Measurements from ENCODE around the gene CKS1B.

Gene CKS1B

DNA sequence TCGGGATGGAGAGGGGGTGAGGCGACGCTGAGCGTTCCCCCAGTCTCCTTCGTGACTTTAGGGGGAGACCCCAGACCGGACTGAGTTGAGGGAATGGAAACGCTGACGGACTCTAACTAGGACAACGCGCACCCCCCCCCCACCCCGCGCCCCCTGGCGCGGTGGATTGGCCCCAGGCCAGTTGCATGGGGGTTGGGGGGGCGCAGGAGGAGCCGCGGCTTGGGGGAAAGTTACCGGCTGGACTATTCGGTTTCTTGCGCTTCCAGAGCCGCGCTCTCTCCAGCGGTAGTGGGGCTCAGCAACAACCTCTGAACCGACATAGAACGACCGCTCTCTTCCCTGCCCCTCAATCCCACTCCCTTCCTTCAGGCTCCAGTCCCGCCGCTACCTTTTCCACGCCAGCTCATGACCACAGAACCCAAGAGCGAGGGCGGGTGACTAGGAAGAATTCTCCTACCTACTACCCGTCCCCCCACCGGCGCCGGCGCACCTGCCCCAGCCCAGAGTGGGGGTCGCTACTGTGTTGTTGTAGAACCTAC is 28.8 kb downstream of the CKS1B start:
- peak; percentile 32 for DNase-seq

DNA sequence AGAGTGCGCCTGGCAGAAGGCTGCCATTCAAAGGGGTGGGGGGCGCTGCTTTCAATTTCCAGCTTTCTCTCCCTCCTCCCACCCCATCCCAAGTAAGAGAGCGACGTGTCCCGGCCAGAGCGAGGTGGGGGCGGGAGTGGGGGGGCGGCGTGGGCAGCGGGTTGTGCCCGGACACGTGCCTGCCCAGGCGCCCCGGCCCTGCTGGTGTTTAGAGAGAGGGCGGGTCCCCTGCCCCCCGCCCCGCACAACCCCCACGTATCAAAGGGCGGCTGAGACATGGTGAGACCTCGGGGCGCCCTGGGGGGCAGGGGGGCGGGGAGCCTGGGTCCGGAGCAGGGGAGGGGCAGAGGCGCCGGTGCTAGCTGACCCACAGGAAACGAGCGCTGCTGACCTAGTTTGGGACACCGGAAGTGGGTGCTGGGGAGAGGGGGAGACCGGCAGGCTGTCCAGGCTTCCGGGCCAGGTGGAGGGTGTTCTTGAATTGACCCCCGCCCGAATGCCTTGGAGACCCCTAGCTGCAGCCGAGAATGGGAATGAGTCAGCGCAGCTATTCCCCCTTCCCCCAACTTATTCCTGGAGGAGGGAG is 29.4 kb downstream of the CKS1B start:
- DNase-seq: no peak

DNA sequence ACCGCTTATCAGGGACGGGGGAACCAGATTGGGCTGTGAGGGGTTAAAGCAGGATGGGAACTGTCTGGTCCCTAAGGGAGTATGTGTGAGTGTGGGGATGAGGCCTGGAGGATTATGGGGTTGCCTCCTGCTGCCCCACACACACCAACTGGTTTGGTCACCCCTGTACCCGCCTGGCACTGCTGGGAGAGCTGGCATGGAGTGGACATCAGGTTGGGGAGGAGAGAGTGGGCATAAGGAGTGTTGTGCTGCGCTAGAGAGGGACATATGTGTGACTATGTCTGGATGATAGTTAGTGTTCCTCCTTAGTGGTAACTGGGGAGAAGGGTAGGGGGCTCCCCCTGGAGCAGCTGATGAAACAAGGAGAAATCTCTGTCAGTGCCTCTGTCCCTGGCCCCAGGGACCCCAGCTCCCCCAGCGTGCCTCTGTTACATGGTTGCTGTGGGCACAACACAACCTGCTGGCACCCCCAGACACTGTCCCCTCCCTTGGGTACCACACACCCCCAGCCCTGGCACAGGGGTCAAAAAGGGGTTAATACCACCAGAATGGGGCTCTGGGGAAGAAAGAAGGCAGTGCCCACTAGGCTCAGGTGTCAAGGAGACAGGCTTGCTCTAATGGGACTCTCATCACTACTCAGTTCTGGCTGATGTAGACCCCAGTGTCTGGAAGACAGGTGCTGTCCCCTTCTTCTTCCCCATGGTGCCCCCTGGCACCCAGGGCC is 30.0 kb downstream of the CKS1B start:
- no peak for DNase-seq

DNA sequence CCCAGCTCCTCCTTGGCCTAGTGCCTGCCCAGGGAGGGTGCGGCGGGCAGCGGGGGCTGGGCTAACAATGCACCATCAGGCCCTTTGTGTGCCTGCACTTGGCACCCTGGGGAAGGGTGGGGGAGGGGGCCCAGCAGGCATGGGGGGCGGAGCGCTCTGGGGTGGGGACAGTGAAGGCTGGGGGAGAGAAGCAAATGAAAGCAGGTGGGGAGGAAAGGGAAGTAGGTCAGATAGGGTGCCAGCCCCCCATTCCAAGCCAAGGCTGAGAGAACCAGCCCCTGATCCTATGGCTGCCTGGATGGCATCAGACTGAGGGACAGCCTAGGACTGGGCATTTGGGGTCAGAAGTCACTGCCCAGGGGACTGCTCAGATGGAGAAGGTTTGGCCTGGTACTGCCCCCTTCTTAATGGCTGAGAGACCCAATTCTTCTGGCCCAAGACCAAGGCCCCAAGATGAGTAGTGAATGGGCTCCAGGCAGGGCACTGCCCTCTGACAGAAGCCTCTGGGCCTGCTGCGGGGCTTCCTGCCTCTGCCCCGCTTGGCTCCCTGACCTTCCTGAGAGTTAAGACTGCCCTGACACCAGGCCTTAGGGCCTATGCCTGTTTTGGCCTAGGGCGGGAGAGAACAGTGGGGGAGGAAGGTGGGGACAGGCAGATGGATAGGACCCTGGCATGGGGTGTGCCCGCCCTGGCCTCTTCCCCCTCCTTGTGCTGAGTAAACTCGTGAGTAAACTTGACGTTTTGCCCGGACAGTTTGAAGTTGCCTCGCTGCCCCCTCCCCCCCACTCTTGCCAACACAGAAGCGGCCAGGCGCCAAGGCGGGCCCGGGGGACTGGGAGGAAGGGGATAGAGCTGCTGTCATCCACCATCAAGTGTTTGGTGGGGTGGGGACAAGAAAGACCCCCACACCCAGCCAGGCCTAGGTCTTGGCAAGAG is 30.9 kb downstream of the CKS1B start:
- DNase-seq: peak; percentile 28

DNA sequence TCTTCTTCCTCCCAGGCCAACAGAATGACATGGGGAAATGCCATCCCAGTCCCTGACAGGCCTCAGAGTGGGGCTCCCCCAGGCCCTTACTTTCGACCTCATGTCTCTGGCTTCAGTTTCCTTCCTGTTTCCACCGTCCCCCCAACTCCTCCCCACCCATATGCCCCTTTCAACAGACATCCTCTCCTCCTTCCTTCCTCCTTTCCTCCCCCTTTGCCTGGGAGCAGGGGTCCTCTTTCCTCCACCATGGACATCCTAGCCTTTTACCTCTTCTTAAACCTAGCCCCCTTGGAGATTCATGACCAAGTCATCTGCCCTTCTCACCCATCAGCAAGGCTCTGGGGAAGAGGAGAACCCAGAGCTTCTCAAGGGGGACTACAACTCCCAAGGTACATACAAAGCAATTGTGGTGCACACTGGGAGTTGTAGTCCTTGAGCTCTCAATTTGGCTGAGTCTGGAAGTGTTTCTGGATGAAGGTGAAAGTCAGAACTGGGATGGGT is 32.2 kb downstream of the CKS1B start:
- DNase-seq: peak; percentile 25

DNA sequence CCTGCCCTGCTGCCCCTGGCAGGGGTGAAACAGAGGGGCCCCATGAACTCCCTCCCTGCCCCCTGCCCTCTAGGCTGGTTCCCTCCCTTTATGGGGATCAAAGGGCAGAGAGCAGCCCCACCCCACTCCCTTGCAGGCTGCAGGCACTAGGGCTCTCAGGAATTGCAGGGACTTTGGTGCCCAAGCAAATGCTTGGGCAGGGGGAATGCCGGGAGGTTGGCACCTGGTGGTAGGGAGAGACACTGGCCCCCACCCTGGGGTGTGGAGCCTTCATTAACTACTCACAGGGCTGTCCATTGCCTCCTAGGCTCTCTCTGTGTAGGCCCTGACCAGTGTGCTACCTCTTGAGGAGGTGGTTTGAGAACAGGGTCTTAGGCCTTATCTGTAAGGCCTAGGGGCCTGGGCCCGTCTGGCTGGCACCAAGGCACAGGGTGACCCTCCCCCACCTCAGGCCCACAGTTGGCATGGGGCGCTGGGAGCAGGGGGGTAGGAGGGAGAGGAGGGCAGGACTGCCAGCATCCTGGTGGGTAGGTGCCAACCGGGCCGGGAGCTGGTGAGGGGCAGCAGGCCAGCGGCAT is 32.9 kb downstream of the CKS1B start:
- no peak for DNase-seq

DNA sequence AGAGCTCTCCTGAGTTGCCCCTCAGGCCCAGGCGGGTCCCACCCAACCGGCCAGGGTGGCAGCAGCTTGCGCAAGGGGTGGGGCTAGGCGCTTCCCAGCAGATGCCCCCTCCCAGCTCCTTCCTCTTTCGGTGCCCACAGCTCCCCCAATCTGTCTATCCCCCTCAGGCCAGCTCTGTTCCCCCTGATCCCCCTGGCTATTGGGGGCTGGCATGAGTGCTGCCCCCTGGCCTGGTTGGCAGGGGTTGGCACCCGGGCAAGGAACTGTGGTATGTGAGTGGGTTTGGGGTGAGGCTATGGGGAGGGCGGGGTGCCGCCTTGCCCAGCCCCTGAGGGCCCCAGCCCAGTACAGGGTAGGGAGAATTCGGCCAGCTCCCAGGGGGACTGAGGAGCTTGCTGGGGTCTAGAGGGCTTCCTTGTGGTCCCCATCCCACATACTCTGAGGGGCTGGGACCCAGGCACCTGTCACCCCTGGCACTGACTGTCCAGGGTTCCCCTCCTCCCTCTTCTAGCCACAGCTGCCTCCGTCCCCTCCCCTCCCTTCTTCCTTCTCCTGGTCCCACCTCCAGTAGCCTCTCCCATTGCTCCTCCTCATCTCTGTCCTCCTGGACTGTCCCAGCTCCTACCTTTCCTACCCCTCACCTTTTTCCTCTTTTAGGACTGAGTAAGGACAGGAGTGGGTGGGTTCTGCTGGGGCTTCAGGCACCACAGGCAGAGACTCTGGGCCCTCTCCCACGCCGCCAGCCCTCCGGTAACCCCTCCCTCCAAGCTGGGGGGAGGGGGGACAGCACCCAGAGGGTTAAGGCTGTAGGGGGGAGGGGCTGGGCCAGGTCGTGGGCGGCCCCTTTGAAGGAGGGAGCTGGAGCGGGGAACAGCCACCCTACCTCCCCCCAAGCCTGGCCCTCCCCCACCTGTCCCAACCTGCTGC is 33.8 kb downstream of the CKS1B start:
- DNase-seq: peak; percentile 69

DNA sequence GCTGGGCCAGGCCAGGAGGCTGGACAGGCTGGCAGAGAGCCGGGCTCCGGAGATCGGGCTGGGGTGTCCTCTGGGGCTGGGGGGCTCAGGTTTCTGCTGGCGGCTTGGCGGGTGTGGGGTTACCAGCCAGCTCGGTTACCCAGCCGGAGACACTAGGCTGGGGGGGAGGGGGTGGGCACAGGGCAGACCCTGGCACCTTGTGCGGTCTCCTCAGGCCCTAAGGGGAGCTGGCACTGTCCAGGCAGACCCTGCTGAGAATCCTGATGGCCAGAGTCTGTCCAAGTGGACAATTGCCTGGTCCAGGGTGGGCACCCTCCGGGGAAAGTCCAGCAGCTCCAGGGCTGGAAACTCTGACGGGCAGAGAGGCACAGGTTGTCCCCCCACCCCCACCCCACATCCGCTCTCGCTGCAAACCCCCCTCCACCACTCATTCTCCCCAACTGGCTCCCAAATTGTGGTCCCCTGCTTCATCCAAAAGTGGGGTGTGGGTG is 34.8 kb downstream of the CKS1B start:
- DNase-seq: peak; percentile 41

DNA sequence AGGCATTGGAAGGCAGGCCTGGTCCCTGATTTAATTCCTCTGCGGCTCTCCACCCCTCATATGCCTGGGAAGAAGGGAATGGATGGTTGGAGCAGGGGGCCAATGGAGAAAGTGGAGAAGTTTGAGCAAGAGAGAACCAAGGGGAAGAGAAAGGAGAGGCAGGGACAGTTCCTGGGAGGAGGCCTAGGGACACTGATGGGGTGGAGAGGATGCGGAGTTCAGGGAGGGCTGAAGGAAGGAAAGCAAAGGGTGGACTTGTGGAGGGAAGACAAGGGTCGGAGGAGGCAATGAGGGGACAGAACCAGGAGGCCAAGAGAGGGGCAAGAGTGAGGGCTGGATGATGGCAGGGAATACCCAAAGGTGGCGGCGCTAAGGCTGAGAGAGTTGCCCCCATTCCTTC is 35.3 kb downstream of the CKS1B start:
- DNase-seq: no peak

DNA sequence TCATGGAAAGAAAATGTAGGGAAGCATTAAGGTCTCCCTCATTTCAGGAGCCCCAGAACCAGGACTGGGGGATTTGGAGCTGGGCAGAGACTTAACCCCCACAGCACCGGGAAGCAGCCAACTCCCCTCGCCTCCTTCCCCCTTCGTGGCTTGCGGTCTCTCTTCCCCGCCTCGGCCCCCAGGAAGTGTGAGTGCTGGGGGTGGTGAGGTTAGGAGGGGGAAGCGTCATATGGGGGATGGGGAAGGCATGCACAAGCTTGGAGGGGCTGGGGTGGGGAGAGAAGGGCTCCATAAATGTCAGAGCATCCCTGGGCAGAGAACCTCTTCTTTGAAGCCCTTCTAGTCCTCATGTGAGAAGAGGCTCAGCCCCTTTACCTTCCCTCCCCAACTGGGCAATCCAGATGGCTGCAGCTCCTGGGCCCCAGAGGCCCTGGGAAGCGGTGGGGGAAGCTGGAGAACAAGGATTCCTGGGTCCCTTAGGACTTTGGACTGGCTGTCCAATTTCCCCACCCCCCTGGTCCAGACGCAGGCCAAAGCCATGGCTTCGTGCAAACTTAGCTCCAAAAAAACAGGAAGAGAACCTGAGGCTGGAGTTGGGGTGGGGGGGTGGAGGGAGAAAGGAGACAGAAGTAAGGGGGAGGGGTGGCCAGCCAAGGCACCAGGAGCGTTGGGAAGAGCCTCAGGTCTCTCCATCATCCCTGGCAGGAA is 35.9 kb downstream of the CKS1B start:
- DNase-seq: peak; percentile 34

DNA sequence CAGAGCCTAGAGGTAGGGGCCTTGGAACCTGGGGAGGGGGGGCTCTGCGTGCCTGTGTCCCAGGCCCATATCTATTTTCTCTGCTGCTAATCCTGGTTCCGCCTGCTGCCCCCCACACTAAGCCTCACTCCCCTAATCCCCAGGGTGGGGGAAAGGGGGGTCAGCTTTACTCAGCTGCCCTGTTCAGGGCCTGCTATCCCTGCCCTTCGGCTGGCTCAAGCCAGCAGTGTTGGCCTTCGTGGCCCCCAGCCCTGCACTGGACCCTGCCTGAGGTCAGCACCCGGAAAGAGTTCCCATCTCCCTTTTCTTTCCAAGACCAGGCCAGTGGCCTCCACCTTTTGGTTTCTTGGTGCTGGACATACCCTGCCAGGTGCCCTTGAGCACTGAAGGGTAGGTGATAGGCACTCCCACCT is 36.5 kb downstream of the CKS1B start:
- no peak for DNase-seq

DNA sequence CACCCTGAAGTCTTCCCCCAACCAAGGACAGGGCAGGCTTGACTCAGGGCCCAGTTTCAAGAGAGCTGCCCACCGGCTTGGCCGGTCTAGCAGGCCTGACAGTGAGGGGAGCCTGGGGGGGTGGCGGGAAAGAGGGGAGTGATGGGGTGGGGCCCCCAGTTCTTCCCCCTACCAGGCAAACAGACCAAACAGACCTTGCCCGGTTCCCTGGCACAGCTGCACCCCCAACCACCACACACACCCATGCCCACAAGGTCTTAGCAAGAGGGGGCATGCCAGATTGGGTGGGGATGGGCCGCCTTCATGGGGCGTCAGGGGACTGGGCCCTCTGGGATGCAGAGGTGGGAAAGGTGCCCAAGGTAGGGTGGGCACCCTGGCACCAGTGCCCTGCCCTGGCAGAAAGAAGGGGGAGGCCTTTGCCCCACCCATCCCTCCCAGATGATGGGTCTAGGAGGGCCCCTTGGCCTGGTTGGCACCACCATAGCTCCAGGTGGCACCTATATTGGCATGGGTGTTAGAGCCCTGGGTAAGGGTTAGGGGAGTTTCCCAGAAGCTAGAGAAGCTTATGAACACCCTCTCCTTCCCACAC is 37.0 kb downstream of the CKS1B start:
- DNase-seq: no peak

DNA sequence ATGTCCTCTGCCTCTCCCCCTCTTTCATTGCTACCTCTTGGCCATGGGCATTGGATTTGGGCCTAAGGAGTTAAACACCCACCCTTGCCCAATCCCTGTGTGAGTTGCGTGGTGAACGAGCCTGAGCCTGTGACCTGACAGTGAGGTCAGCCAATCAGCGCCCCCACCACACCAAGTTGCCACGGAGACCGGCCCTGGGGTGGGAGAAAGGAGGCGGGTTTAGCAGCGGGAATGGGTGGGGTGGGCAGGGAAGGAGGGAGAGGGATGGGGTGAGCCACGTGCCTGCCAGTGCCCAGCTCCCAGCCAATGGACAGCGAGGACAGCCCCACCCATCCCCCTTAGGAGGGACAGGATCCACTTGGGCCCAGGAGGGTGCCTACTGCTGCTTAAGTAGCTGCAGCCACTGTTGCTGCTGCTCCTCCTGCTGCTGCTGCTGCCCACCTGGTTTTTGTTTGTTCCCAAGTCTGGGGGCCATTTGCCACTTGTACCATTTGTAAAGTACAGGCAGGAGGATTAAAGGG is 37.6 kb downstream of the CKS1B start:
- DNase-seq: peak; percentile 37

DNA sequence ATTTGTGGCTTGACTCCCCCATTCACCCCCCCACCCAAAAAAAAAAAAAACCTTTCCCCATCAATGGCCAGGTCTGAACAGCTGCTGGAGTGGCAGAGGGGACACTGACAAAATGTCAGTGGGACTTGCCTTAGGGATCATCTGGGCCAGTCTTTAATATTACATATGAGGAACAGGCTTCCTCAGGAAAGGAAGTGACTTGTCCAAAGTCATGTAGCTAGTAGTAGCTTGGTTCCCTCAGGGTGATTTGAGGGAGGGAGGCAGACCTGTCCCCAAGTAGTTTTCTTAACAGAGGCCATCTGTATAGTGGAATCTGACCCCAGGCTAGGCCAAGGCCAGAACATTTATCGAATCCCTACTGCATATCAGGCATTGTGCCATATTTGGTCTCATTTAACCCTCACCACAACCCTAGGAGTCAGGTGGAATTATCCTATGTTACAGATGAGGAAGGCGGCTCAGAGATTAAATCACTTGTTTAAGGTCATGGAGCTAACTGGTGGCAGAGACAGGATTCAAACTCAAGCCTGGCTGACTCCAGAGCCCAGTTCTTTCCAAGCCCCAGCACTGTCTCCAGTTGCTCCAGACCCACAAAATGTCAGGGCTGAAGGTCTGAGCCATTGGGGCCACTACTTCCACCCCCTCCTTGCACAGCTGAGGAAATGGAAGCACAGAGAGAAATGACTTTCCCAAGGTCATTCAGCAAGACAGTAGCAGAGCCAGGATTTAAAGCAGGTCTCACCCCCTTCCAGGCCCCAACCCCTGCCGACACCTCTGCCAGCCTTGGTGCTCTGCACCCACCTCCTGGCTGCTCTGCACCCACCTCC is 38.5 kb downstream of the CKS1B start:
- DNase-seq: peak; percentile 15

DNA sequence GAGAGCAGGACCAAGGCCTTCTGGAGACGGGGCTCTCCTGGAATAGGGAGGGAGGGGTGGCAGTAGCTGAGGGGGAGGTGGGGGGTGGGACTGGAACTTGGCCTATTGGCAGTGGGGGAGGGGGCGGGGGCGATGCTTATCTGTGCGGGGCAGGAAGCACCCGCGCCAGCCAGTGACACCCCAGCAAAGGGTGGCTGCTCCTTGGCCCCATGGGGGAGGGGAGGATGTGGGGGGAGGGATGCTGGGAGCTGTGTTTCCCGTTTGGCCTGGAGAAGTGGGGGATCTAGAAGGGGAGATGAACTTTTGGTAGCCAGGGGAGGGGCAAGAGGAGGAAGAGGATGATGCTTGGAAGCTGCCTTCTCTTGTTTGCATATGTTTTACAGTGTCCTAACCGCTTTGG is 39.2 kb downstream of the CKS1B start:
- DNase-seq: peak; percentile 35

DNA sequence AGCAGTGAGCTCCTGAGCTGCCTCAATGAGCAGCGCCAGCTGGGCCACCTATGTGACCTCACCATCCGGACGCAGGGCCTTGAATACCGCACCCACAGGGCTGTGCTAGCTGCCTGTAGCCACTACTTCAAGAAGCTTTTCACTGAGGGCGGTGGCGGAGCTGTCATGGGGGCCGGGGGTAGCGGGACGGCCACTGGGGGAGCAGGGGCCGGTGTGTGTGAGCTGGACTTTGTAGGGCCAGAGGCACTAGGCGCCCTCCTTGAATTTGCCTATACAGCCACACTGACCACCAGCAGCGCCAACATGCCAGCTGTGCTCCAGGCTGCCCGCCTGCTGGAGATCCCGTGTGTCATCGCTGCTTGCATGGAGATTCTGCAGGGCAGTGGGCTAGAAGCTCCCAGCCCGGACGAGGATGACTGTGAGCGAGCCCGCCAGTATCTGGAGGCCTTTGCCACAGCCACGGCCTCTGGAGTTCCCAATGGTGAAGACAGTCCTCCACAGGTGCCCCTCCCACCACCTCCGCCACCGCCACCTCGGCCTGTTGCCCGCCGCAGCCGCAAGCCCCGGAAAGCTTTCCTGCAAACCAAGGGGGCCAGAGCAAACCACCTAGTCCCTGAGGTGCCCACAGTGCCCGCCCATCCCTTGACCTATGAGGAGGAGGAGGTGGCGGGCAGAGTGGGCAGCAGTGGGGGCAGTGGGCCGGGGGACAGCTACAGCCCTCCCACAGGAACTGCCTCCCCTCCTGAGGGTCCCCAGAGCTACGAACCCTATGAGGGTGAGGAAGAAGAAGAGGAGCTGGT is 40.4 kb downstream of the CKS1B start:
- DNase-seq: no peak

DNA sequence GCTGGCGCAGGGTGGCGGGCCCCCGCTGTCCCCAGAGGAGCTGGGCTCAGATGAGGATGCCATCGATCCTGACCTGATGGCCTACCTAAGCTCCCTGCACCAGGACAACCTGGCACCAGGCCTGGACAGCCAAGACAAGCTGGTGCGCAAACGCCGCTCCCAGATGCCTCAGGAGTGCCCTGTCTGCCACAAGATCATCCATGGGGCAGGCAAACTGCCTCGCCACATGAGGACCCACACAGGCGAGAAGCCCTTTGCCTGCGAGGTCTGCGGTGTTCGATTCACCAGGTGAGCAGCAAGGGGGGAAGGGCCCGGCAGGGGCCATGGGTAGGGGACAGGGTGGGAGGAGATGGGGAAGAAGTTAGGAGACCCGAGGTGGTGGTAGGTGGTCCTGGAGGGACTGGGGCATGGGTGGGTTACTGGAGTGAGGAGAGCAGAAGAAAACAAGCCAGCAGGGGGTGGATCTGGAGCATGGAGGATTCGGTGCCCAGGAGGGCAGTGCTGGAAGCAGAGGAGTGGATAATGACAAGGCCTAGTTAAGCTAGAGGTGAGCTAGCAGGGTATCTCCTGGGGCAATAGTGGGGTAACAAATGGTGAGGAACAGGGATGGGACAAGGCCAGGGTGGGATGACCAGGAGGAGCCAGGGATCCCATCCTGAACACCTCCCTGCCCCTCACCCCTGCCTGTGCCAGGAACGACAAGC is 41.2 kb downstream of the CKS1B start:
- no peak for DNase-seq
